ENCODE measurements around the gene WDR73.
A peak's percentile ranks its signal among the peaks of the same experiment; 100 is the strongest.

WDR73 gene

DNA sequence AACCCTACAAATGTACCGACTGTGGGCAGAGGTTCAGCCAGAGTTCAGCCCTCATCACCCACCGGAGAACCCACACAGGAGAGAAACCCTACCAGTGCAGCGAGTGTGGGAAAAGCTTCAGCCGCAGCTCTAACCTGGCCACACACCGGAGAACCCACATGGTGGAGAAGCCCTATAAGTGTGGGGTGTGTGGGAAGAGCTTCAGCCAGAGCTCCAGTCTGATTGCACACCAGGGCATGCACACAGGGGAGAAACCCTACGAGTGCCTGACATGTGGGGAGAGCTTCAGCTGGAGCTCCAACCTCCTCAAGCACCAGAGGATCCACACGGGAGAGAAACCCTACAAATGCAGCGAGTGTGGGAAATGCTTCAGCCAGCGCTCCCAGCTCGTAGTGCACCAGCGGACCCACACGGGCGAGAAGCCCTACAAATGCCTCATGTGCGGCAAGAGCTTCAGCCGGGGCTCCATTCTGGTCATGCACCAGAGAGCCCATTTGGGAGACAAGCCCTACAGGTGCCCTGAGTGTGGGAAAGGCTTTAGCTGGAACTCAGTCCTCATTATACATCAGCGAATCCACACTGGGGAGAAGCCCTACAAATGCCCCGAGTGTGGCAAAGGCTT, 32.6 kb downstream of the WDR73 start:
- DNase-seq = no peak
- intact Hi-C loops (cut with DNase I) = no loop called here

DNA sequence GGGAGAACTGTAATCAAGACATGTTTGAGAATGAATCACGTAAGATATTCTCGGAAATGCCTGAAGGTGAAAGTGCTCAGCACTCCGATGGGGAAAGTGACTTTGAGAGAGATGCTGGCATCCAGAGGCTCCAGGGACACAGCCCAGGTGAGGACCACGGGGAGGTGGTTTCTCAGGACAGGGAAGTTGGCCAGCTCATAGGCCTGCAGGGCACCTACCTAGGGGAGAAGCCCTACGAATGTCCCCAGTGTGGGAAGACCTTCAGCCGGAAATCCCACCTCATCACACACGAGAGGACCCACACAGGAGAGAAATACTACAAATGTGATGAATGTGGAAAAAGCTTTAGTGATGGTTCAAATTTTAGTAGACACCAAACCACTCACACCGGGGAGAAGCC, 33.5 kb downstream of the WDR73 start:
- intact Hi-C loops (cut with DNase I) = no loop called here
- DNase-seq = no peak

DNA sequence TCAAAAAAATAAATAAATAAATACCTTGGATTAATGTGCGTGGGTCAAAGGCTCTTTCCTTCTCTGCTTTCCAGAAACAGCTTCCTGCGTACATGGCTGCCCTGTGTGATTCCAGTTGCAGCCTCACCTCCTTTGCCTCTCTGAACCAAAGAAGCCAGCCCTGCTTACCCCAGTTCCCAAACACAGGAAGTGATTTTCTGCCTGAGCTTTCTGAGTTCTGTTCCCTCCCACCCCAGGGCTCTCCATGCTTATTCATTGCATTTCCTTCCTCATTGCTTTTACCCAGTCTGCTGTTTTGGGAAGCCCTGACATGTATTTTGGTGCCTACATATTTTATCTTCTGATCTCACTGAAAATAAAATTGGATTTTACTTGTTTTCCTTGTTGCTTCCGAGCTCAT, 37.8 kb downstream of the WDR73 start:
- intact Hi-C loops (cut with DNase I) = no loop called here
- no peak for DNase-seq

DNA sequence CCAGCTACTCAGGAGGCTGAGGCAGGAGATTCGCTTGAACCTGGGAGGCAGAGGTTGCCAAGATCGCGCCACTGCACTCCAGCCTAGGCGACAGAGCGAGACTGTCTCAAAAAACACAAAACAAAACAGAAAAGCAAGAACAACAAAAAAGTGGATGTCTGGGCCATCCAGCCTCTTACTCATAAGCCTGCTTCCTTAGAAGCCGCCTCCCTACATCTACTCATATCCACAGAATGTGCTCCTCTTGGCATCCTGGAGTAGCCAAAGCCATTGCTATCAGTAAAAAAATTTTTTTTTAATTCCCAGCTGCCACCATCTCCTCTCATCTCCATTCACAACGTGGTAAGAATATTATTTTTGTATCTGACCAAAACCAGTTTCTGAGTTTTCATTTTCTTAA, 42.5 kb downstream of the WDR73 start:
- no peak for DNase-seq
- intact Hi-C loops (cut with DNase I) = no loop called here

DNA sequence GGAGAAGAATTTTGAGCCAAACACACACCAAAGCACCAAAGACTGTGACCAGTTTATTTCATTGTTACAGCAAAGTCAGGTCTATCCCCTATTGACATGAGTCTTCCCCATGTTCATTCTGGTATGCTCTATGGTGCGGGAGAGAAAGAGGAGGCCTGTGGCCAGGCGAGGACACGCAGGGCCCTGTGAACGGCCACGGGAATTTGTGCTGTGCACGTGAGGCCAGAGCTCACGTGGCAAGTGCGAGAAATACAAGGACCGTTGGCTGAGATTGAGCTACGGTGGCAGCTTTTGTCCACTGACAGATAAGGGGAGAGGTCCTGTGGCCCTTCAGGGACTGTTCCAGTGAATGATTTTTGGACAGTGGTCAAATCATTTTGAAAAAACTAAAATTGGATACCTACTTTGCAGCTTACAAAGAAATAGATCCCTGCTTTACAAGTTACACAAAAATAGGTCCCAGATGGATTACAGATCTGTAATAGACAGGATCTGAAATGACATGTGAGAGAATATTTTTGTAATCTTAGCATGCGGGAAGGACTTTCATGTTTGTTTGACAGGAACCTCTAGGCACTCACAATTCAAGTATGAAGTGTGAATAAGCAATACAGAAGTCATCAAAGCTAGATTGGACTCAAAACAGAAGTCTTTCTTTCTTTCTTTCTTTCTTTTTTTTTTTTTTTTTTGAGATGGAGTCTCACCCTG, 44.1 kb downstream of the WDR73 start:
- DNase-seq = no peak

DNA sequence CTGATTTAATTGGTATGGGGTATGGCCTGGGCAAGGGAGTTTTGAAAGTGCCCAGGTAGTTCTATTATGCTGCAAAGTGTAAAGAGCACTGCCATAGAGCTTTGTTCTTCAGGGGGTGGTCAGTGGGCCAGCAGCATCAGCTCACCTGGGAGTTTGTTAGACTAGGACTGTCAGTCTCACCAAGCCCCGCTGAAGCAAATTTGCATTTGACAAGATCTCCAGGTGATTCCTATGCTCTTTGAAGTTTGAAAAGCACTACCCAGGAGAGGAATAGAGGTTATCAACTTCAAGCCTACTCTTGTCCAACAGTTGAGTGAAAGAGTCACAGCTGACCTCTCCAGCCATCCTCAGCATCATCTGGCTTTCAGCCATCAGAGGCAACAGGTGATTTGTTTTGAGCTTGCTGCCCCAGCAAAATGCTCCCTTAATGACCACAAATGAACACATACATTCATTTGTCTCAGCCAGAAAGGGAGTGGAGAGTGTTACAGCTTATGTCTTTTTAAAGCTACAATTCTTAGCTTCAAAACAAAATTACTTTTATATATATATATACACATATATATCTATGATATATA, 45.3 kb downstream of the WDR73 start:
- no peak for DNase-seq
- intact Hi-C loops (cut with DNase I) = no loop called here

More for the DNA sequence above, 44.1 kb downstream of the WDR73 start:
- intact Hi-C loops (cut with DNase I) = no loop called here

DNA sequence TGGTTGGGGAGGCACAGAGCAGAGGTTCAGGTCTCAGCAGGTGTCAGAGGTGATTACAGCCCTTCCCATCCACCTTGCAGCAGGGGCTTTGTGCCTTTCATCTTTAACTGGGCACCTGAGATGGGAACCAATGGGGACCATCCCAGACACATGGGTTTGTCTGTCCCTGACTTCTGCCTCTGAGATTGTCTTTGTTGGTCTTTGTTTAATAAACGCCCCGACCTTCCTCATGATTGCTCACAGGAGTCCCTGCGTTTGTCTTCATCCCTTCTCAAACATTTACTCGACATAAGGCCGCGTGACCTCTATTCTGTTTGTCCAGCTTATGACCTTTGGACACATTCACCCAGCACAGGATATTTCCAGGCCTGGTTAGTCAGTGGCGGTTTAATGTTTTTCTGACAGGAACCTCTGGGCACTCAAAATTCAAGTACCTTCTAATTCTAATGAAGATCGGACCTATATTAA, 47.4 kb downstream of the WDR73 start:
- intact Hi-C loops (cut with DNase I) = no loop called here

DNA sequence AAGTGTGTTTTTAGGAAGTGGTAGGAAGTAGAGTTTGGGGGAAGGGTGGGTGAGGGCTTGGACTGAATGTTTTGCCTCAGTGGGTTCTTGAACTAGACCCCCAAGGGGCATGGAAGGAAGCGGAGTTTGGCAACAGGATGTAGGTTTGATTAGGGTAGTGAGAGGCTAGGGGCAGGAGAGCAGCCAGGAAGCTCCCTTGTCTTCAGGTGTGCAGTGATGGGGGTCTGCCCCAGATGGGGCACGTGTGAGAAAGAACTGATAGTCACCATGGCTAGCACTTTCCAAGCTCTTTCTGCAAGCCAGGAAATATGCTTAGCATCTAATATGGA, 48.6 kb downstream of the WDR73 start:
- intact Hi-C loops (cut with DNase I) = no loop called here
- no peak for DNase-seq

More for the DNA sequence above, 47.4 kb downstream of the WDR73 start:
- no peak for DNase-seq

DNA sequence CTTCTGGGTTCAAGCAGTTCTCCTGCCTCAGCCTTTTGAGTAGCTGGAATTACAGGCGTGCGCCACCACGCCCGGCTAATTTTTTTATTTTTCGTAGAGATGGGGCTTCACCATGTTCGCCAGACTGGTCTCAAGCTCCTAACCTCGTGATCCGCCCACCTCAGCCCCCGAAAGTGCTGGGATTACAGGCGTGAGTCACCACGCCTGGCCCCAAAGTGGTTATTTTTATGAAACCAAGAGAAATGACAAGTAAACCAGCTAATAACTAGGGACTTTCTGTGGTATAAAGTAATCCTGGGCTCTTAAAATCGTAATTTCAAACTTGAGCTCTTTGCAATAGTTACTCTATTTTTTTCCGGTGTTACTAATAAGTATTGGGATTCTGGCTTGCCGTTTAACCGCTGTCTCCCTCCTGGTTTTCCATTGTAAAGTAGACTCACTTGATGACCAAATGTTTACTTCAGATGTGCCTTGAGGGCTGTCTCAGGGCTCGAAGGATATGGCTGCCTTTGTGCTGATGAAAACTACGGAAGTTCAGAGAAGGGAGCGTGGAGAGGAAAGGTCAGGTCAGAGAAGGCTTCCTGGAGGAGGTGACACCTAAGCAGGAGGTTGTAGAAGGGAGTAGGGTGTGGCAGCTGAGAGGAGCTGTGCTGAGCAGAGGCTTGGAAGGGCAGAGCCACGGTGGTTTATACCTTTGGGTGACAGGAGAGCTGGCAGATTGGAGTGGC, 49.1 kb downstream of the WDR73 start:
- peak in 4 of 10 donors; percentile 34 to 91 (median 64) for DNase-seq
- intact Hi-C loops (cut with DNase I) = loop anchor here (5.0 kb wide), 1 partner anchor 377 kb away; the partner anchor contains the start of gene PDE8A

DNA sequence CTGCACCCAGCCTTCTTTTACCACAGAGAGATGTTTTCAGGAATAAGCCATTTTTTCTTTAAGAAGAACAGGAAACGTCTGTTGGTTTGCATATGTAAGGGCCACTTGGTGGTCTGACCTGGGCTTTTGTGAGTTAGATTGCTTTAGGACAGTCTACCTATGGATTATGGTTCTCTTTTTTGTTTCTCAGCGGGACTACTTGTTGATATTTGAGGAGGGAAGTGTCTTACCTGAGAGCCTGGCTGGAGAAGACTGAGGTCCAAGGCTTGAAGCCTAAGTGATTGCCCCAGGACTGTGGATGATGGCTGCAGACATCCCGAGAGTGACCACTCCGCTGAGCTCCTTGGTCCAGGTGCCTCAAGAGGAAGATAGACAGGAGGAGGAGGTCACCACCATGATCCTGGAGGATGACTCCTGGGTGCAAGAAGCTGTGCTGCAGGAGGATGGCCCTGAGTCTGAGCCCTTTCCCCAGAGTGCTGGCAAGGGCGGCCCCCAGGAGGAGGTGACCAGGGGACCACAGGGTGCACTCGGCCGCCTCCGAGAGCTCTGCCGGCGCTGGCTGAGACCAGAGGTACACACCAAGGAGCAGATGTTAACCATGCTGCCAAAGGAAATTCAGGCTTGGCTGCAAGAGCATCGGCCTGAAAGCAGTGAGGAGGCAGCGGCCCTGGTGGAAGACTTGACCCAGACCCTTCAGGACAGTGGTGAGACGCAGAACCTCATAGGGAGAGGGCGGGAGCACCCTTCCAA, 50.3 kb downstream of the WDR73 start:
- peak in 1 of 10 donors; percentile 72 for DNase-seq
- intact Hi-C loops (cut with DNase I) = loop anchor here (5.0 kb wide), 1 partner anchor 378 kb away; the partner anchor contains the start of gene PDE8A

DNA sequence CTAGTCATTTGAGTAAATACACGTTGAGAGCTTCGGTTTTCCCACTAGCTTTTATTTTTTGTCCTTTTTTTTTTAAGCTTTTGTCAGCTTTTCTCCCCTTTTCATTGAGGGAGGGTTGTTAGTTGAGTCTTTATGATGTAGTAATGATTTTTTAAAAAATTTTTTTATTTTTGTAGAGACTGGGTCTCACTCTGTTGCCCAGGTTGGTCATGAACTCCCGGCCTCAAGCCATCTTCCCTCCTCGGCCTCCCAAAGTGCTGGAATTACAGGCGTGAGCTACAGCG, 52.6 kb downstream of the WDR73 start:
- intact Hi-C loops (cut with DNase I) = loop anchor here (2.0 to 5.0 kb wide), 2 partner anchors 29 to 381 kb away; partner anchors contain the start of gene PDE8A
- peak in 1 of 10 donors; percentile 39 for DNase-seq

DNA sequence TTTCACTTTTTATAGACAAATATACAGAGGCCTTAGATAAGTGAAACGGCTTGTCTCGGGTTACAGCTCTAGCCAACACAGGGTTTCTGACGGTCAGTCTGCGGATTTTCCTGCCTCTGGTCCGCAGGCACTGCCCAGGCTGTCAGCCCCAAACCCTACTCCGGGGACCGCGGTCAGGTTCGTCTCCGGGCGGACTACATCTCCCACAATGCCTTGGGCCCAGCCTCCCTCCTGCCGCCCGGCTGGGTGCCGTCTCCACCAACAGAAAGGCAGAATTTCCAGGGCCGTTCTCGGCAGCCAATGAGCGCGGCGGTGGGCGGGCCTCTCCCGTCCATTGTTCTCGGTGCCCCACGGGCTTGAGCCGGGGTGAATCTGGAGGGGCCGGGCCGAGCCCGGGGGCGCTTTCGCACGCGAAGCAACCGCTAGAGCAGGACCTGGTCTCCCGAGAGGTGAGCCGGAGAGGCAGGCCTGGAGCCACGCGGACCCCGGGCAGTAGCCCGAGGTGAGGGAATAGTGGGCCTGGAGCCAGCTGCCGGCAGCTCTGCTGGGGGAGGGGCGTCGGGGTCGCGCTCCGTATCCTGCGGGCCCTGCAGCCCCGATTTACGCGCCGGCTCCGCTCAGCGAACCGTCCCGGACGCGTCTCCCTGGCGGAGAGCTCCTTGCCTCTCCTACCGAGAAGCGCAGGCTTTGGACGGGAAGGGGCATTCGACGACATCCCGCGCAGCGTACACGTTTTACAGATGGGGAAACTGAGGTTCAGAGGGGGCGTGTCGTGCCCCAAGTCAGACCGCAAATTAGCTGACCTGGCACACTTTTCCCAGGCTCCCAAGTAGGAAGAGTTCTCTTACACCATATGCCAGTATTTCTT, 53.2 kb downstream of the WDR73 start, which contains the start of gene ZSCAN2:
Gene ZSCAN2, plus strand, starts transcription at position 323 of the 868 bp plus-strand sequence. CDS start 2,919 bp downstream, outside the sequence.
- intact Hi-C loops (cut with DNase I) = loop anchor here (2.0 to 5.0 kb wide), 2 partner anchors 30 to 381 kb away; partner anchors contain the start of gene PDE8A

DNA sequence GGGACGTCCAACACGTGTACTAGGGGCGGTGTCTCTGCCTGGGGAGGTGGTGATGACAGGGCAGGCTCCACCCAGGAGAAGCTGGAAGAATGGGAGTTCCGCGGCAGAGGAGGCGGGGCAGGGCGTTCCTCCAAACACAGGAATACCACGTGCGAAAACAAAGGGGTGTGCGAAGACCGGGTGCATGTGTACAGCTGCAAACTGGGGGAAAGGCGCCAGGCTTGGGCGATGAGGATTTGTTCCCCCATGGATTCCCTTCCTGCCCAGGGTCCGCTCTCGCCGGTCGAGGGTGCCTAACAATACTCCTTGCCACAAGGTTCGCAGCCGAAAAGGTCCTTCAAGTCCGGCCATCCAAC, 53.8 kb downstream of the WDR73 start:
- intact Hi-C loops (cut with DNase I) = loop anchor here (2.0 to 5.0 kb wide), 2 partner anchors 30 to 382 kb away; partner anchors contain the start of gene PDE8A

More for the DNA sequence above, 53.2 kb downstream of the WDR73 start, which contains the start of gene ZSCAN2:
- DNase-seq = peak; percentile 94 to 100 (median 97)

DNA sequence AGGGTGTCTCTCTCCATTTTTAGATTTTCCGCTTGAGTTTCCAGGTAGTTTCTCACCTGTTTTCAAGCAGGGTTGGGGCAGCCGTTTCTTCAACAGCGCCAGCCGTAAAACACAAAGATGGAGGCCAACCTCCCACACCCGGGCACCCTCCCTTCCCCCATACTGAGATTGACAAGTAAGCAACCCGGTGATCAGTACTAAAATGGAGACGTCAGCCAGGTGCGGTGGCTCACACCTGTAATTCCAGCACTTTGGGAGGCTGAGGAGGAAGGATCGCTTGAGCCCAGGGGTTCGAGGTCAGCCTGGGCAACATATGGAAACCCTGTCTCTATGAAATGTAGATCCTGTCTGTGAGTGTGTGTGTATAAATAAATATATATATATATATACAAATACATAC, 54.2 kb downstream of the WDR73 start:
- intact Hi-C loops (cut with DNase I) = loop anchor here (2.0 to 5.0 kb wide), 3 partner anchors 31 to 382 kb away; partner anchors contain the start of gene PDE8A
- peak in 1 of 10 donors; percentile 55 for DNase-seq

More for the DNA sequence above, 53.8 kb downstream of the WDR73 start:
- DNase-seq = peak; percentile 24 to 93 (median 50)

DNA sequence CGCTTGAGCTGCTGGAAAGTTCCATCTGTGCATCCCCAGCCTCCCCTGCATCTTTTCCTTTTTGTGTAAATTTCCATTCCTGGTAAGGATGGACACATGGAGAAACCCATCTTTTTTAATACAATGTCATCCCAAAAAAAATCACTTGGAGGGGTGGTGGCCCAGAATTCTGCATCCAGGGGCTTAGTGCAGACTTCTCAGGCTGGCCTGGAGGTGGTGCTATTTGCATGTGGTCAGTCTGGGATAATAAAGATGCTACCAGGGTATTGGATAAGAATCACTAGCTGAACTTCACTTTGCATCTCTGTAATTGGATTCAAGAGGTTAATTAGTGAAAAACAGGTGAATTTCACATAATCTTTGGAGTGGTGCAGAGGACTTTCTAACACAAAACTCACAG, 55.1 kb downstream of the WDR73 start:
- peak in 6 of 10 donors; percentile 28 to 82 (median 44) for DNase-seq
- intact Hi-C loops (cut with DNase I) = loop anchor here (2.0 kb wide), 1 partner anchor 278 kb away; no protein-coding TSS in a partner anchor

DNA sequence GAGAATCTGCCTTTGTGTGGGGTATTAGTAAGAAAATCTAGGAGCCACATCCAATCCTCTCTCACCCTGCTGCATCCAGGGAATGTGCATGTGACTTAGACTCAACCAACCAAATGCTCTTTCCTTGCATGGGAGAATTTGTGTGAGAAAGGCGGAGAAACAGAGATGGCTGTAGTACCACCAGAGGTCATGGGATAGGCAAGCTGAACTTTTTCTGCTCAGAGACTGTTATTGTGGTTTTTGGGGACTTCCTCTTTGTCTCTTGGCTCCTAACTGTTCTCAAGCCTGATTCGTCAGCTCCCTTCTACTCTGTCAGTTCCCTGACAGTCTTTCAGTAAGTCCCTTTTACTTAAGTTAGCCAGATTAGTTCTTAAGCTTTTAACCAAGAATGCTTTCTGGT, 55.8 kb downstream of the WDR73 start:
- no peak for DNase-seq

DNA sequence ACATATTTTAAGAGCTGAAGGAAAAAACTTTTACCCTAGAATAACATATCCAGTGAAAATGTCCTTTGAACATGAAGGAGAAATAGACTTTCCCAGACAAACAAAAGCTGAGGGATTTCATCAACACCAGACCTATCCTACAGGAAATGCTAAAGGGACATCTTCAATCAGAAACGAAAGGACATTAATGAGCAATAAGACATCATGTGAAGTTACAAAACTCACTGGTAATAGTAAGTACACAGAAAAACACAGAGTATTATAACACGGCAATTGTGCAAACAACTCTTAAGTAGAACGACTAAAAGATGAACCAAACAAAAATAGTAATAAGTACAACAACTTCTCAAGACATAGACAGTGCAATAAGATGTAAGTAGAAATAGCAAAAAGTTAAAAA, 56.8 kb downstream of the WDR73 start:
- intact Hi-C loops (cut with DNase I) = no loop called here
- DNase-seq = no peak

More for the DNA sequence above, 55.8 kb downstream of the WDR73 start:
- intact Hi-C loops (cut with DNase I) = loop anchor here (2.0 kb wide), 1 partner anchor 279 kb away; no protein-coding TSS in a partner anchor

DNA sequence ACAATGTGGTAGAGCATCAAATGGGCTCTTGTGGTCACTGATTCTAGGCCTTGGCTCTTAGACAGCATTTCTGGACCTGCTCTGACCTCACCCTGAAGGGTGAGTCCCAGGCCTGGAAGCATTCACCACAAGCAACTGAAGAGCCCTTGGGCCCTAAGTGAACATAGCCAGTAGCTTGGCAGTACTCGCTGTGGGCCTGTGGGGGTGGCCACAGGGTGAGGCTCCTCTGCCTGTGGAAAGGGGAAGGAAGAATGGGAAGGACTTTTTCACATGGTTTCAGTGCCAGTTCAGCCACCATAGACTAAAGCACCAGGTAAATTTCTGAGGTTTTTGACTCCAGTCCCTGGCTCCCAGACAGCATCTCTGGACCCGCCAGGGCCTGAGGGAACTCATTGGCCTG, 58.4 kb downstream of the WDR73 start:
- DNase-seq = no peak
- intact Hi-C loops (cut with DNase I) = no loop called here
